ENCODE results near the gene SLC10A1.

The SLC10A1 gene

GRCh38 chr14:69807192-69807591 lies 10.2 kb upstream of the SLC10A1 start:
- DNase-seq: no peak

- DNase-seq: no peak
These were observed 7.9 kb upstream of the SLC10A1 start for GRCh38 chr14:69804902-69805301.

GRCh38 chr14:69803753-69804152 lies 6.7 kb upstream of the SLC10A1 start:
- DNase-seq: no peak

- DNase-seq: no peak
These were observed 1.3 kb upstream of the SLC10A1 start for GRCh38 chr14:69798339-69798735.

- DNase-seq: no peak
These were observed 715 bp upstream of the SLC10A1 start for GRCh38 chr14:69797573-69798338.

- DNase-seq: no peak
These were observed 1.4 kb downstream of the SLC10A1 start for GRCh38 chr14:69795691-69796090.

GRCh38 chr14:69794791-69795190 lies 2.2 kb downstream of the SLC10A1 start:
- no peak for DNase-seq

- no peak for DNase-seq
These were observed 4.1 kb downstream of the SLC10A1 start for GRCh38 chr14:69792887-69793421.

- DNase-seq: no peak
These were observed 7.9 kb downstream of the SLC10A1 start for GRCh38 chr14:69789118-69789640.

- no peak for DNase-seq
These were observed 10.4 kb downstream of the SLC10A1 start for GRCh38 chr14:69786603-69787002.

GRCh38 chr14:69784942-69785341 lies 12.1 kb downstream of the SLC10A1 start:
- no peak for DNase-seq

- DNase-seq: no peak
These were observed 16.1 kb downstream of the SLC10A1 start for GRCh38 chr14:69780952-69781351.

GRCh38 chr14:69780092-69780491 lies 16.9 kb downstream of the SLC10A1 start:
- DNase-seq: no peak

GRCh38 chr14:69779088-69779487 lies 18.0 kb downstream of the SLC10A1 start:
- no peak for DNase-seq

- no peak for DNase-seq
These were observed 20.1 kb downstream of the SLC10A1 start for GRCh38 chr14:69776875-69777453.

- DNase-seq: no peak
These were observed 22.0 kb downstream of the SLC10A1 start for GRCh38 chr14:69775012-69775411.

- DNase-seq: no peak
These were observed 23.3 kb downstream of the SLC10A1 start for GRCh38 chr14:69773571-69774276.

- DNase-seq: no peak
These were observed 24.7 kb downstream of the SLC10A1 start for GRCh38 chr14:69772082-69773017.

- DNase-seq: no peak
These were observed 25.9 kb downstream of the SLC10A1 start for GRCh38 chr14:69771136-69771535.

- DNase-seq: no peak
These were observed 26.5 kb downstream of the SLC10A1 start for GRCh38 chr14:69770559-69770958.

GRCh38 chr14:69769623-69770022 lies 27.4 kb downstream of the SLC10A1 start:
- no peak for DNase-seq

- DNase-seq: no peak
These were observed 28.2 kb downstream of the SLC10A1 start for GRCh38 chr14:69768873-69769272.
